GM12875 (cell line): ENCODE results near the gene KIFC3.

Experiments used
- H3K4me3 ChIP-seq: one replicate; pipeline ENCODE4 v1.5.1; 2011; ENCODE audit warnings: low read depth, low read length, control low read depth
- TF ChIP-seq, protein P1 (sequence below): IDR thresholded peaks from 2 replicates; pipeline ENCODE4 v1.5.1; 2011; ENCODE audit warnings: low read depth, mild to moderate bottlenecking, control low read depth, inconsistent platforms, low read length, moderate library complexity, borderline replicate concordance; ENCODE audit not compliant: insufficient read depth

KIFC3 gene

DNA sequence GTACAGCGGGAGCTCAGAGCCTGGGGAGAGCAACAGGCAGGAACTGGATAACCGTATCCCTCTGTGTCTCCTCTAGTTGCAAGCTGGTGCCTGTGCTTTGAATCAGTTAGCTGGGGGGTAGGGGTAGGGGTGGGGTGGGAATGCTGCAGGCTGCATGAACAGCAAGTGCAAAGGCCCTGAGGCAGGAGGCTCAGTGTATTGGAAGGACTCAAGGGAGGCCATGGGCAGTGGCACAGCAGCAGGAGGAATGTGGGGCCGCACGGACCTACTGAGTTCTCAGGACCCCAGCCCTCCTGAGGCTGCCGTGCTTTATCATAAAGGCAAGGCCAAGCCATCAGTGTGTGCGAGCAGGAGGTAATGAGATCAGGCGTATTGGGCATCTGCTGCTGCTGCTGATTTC, 63.4 kb downstream of the KIFC3 start:
- H3K4me3 ChIP-seq: no peak overlapping the region
- TF ChIP-seq, protein P1, sequence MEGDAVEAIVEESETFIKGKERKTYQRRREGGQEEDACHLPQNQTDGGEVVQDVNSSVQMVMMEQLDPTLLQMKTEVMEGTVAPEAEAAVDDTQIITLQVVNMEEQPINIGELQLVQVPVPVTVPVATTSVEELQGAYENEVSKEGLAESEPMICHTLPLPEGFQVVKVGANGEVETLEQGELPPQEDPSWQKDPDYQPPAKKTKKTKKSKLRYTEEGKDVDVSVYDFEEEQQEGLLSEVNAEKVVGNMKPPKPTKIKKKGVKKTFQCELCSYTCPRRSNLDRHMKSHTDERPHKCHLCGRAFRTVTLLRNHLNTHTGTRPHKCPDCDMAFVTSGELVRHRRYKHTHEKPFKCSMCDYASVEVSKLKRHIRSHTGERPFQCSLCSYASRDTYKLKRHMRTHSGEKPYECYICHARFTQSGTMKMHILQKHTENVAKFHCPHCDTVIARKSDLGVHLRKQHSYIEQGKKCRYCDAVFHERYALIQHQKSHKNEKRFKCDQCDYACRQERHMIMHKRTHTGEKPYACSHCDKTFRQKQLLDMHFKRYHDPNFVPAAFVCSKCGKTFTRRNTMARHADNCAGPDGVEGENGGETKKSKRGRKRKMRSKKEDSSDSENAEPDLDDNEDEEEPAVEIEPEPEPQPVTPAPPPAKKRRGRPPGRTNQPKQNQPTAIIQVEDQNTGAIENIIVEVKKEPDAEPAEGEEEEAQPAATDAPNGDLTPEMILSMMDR: no peak

DNA sequence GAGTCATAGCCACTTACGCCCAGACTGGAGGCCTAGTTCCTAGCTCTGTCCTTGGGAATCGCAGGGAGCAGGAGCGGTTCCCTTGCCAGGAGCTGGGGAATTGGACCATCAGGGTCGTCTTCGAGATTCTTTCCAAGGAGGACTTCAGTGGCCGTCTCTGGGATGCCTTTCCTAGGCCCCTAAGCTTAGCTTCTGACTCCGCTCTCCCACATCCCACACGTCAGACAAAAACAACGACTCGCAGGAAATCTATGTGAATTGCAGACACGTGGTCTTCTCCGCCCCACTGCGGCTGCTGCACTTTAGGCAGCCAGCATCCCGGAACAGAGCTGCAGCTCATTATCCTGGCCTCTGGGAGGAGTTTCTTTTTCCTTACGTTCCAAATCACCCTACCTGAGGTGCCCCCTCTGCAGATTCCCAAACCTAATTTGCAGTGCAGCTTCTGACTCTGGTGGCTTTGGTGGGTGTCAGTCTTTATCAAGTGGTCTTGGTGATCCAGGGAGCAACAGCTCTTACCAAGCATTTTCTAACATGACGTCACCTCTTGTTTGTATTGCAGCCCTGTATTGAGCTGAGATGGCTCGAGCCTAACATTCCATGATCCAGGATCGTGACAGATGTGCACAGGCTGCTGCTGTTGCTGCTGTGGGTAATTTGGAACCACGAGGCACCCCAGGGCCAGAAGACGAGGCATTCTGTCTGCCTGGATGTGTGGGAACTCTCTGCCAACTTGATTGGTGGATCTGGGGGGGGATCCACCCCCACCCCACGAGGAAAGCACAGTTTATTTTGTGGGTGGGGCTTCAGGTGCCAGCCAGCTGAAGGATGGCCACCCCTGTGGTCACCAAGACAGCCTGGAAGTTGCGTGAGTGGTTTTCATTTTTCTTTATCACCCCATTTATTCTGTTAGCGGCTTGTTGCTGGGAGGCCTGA, 65.6 kb downstream of the KIFC3 start:
- TF ChIP-seq, protein P1: no peak
- peak overlapping the region; percentile 95 for H3K4me3 ChIP-seq

GRCh38 chr16:57735755-57736418, 66.4 kb downstream of the KIFC3 start, which contains the start of gene KATNB1:
TSS of gene KATNB1 (plus strand) at chr16:57735770. CDS start at chr16:57737244, 1,474 bp downstream.
- H3K4me3 ChIP-seq: peak within 1 kb of the TSS; percentile 95
- TF ChIP-seq, protein P1: no peak

- TF ChIP-seq, protein P1: no peak
These were observed 67.2 kb downstream of the KIFC3 start for GRCh38 chr16:57734925-57735754.

DNA sequence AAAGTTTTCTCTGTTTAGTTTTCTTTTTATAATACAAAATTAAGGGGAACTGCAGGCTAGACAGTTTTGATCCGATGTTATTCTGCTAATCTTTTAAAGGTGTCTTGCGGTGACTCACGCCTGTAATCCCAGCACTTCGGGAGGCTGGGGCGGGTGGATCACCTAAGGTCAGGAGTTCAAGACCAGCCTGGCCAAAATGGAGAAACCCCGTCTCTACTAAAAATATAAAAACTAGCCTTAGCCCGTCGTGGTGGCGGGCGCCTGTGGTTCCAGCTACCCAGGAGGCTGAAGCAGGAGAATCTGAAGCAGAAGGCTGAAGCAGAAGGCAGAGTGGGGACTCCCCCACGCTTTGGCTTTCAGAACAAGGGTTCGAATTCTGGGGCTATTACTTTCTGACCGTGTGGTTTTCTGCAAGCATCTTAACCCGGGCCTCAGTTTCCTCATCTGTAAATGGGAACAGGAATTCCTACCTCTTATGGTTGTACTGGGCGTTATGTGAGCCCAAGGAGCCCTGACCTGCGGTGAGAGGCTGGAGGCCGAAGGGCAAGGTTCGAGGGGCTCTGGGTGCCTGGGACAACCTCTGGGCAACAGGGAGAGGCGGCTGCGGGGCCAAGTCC, 67.9 kb downstream of the KIFC3 start:
- peak overlapping the region; percentile 65 for H3K4me3 ChIP-seq
- TF ChIP-seq, protein P1: no peak

More at GRCh38 chr16:57734925-57735754, 67.2 kb downstream of the KIFC3 start:
- peak overlapping the region; percentile 95 for H3K4me3 ChIP-seq

DNA sequence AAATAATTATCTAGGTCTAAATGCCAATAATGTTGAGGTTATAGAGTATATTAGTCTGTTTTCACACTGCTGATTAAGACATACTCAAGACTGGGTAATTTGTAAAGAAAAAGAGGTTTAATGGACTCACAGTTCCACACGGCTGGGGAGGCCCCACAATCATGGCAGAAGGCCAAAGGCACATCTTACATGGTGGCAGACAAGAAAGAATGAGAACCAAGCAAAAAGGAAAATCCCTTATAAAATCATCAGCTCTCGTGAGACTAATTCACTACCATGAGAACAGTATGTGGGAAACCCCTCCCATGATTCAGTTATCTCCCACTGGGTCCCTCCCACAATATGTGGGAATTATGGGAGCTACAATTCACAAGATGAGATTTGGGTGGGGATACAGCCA, 69.6 kb downstream of the KIFC3 start:
- TF ChIP-seq, protein P1: no peak
- no peak overlapping the region for H3K4me3 ChIP-seq
